Astrocyte of the cerebellum (primary cell): ENCODE measurements around the gene MX1.

Experiments
- DNase-seq: peaks from one replicate; pipeline ENCODE4 v3.0.0-alpha.2; 2011; ENCODE audit warnings: low read depth
- H3K4me3 ChIP-seq: 2 replicates; pipeline ENCODE4 v1.5.1; 2011; ENCODE audit warnings: mild to moderate bottlenecking, low read depth, low read length, moderate library complexity
- CTCF ChIP-seq: IDR thresholded peaks from 2 replicates; pipeline ENCODE4 v1.5.1; 2012; ENCODE audit warnings: low read length, low read depth, moderate library complexity, mild to moderate bottlenecking; ENCODE audit errors: missing control alignments
- in situ Hi-C: cut with HindIII; loops from 2 replicates; pipeline ENCODE4 v1.10.0; 2017; ENCODE audit warnings: low sequenced_read_pairs

MX1 gene

GRCh38 chr21:41446586-41446985 lies 20.5 kb downstream of the MX1 start:
- no peak for DNase-seq
- no peak for TF ChIP-seq CTCF
- no peak overlapping the region for H3K4me3 ChIP-seq
- in situ Hi-C loops = loop anchor here (10.0 kb wide), 1 partner anchor 162 kb away; no protein-coding TSS in a partner anchor

GRCh38 chr21:41447356-41447755 lies 21.3 kb downstream of the MX1 start:
- no peak for DNase-seq
- H3K4me3 ChIP-seq = no peak overlapping the region
- in situ Hi-C loops = loop anchor here (10.0 kb wide), 1 partner anchor 163 kb away; no protein-coding TSS in a partner anchor
- no peak for TF ChIP-seq CTCF

GRCh38 chr21:41449613-41450012 lies 23.6 kb downstream of the MX1 start:
- no peak for TF ChIP-seq CTCF
- no peak overlapping the region for H3K4me3 ChIP-seq
- DNase-seq = no peak
- in situ Hi-C loops = loop anchor here (10.0 kb wide), 1 partner anchor 165 kb away; no protein-coding TSS in a partner anchor

GRCh38 chr21:41451753-41452676 lies 26.0 kb downstream of the MX1 start:
- TF ChIP-seq CTCF = no peak
- no peak overlapping the region for H3K4me3 ChIP-seq
- in situ Hi-C loops = no loop called here
- DNase-seq = no peak

GRCh38 chr21:41453198-41453597 lies 27.2 kb downstream of the MX1 start:
- no peak for DNase-seq
- no peak for TF ChIP-seq CTCF
- H3K4me3 ChIP-seq = no peak overlapping the region
- in situ Hi-C loops = no loop called here

GRCh38 chr21:41453761-41454160 lies 27.7 kb downstream of the MX1 start:
- in situ Hi-C loops = no loop called here
- DNase-seq = no peak
- no peak overlapping the region for H3K4me3 ChIP-seq
- TF ChIP-seq CTCF = no peak
